HepG2 (cell line): Measurements from ENCODE around the gene TP73. TPM values are rescaled to one million over a fixed set of nuclear protein-coding genes. Genes with fewer than 3 reads are reported as not detected.

Source experiments
- ATAC-seq: fragments of 200-7000 bp; cut with Tn5 transposase; 3 replicates; pipeline ENCODE4 v1.9.1; 2020; ENCODE audit warnings: mild to moderate bottlenecking, moderate library complexity
- BruUV-seq: library from RNA; stranded (reverse); fragments of 400-500 nt; replicated peaks from 2 replicates; lab custom pipeline; 2021; lab: Mats Ljungman, UMichigan
- CTCF ChIA-PET: fragments of 300-600 bp; formaldehyde crosslinking; extraction: SDS; loops from one replicate; lab custom pipeline; 2021; ENCODE audit warnings: low total read pairs, inconsistent platforms, low intra/inter-chr PET ratio; lab: Yijun Ruan, JAX
- POLR2A ChIA-PET: fragments of 350-600 bp; sonication (Branson Sonifier 250); formaldehyde crosslinking; loops from one replicate; lab custom pipeline; 2020; ENCODE audit warnings: antibody characterized with exemption, inconsistent platforms; lab: Yijun Ruan, JAX
- DNase-seq: peaks from one replicate; pipeline ENCODE4 v3.0.0-alpha.2; 2015; ENCODE audit warnings: low spot score
- FAIRE-seq: peaks from 3 replicates; lab custom pipeline; 2011; peaks lifted over from hg19 to GRCh38; lab: Jason Lieb, UNC
- H2AFZ ChIP-seq: one replicate; pipeline ENCODE4 v1.6.1; 2011; ENCODE audit warnings: low read length, inconsistent platforms
- H3K27ac ChIP-seq: fragments of 300-600 bp; 3 replicates; pipeline ENCODE4 v1.8.0; 2011; ENCODE audit warnings: mixed run types, mild to moderate bottlenecking, mixed read lengths, low read length, inconsistent platforms; ENCODE audit not compliant: insufficient read depth; ENCODE audit errors: extremely low read length
- H3K27me3 ChIP-seq, 2 experiments: fragments of 200-600 bp in 1 of 2; 2 replicates in 1 of 2; 3 replicates in 1 of 2; pipeline versions ENCODE4 v1.6.0 to v1.8.0; 2011; ENCODE audit warnings: low read length in 2 of 2, mild to moderate bottlenecking in 2 of 2, moderate library complexity in 2 of 2, inconsistent platforms in 1 of 2; ENCODE audit not compliant: insufficient read depth in 2 of 2, control insufficient read depth in 1 of 2
- H3K36me3 ChIP-seq, 2 experiments: fragments of 200-600 bp in 1 of 2; replicated peaks in 1 of 2; 2 replicates in 1 of 2; 3 replicates in 1 of 2; pipeline versions ENCODE4 v1.5.1 to v1.8.0; 2011; ENCODE audit warnings: low read length in 2 of 2, inconsistent platforms in 1 of 2; ENCODE audit not compliant: insufficient read depth in 2 of 2, control insufficient read depth in 1 of 2
- H3K4me1 ChIP-seq: 2 replicates; pipeline ENCODE4 v1.5.1; 2012; ENCODE audit warnings: low read length, inconsistent platforms; ENCODE audit not compliant: insufficient read depth
- H3K4me2 ChIP-seq: 2 replicates; pipeline ENCODE4 v1.6.0; 2011; ENCODE audit warnings: low read depth, low read length, inconsistent platforms
- H3K4me3 ChIP-seq, 3 experiments: fragments of 200-600 bp in 1 of 3; sonication (generic), shearing (Covaris generic) in 1 of 3; replicated peaks in 1 of 3; 2 replicates each; pipeline ENCODE4 v1.5.1; 2011 to 2016; ENCODE audit warnings: low read length in 3 of 3, inconsistent platforms in 2 of 3, low read depth in 2 of 3, mild to moderate bottlenecking in 2 of 3, control low read depth in 1 of 3, mixed read lengths in 1 of 3; ENCODE audit not compliant: insufficient read depth in 1 of 3
- H3K79me2 ChIP-seq: one replicate; pipeline ENCODE4 v1.6.1; 2011; ENCODE audit warnings: low read length, inconsistent platforms; ENCODE audit not compliant: insufficient read depth
- H3K9ac ChIP-seq: 2 replicates; pipeline ENCODE4 v1.6.0; 2011; ENCODE audit warnings: mild to moderate bottlenecking, low read depth, low read length, inconsistent platforms; ENCODE audit not compliant: insufficient read depth
- H3K9me3 ChIP-seq: 2 replicates; pipeline ENCODE4 v1.5.1; 2012; ENCODE audit warnings: mild to moderate bottlenecking, low read length
- H4K20me1 ChIP-seq: 2 replicates; pipeline ENCODE4 v1.6.0; 2011; ENCODE audit warnings: inconsistent platforms, mild to moderate bottlenecking, low read length, moderate library complexity; ENCODE audit not compliant: insufficient read depth
- CHD2 ChIP-seq: IDR thresholded peaks from 2 replicates; pipeline ENCODE4 v1.6.1; 2011; ENCODE audit warnings: low read depth, low read length, improper control_type of control experiment
- EED ChIP-seq: sonication (generic); formaldehyde crosslinking; IDR thresholded peaks from 2 replicates; pipeline ENCODE4 v1.5.0; 2020; ENCODE audit warnings: mild to moderate bottlenecking, missing genetic modification reagents
- GTF3A ChIP-seq: sonication (generic); formaldehyde crosslinking; conservative IDR thresholded peaks from 2 replicates; pipeline ENCODE4 v1.4.0; 2020; ENCODE audit warnings: mild to moderate bottlenecking, missing genetic modification reagents
- NFIB ChIP-seq: sonication (generic); formaldehyde crosslinking; IDR thresholded peaks from 2 replicates; pipeline ENCODE4 v1.9.0; 2021; ENCODE audit warnings: missing genetic modification reagents, mild to moderate bottlenecking, borderline replicate concordance
- NFYB ChIP-seq: sonication (generic); formaldehyde crosslinking; IDR thresholded peaks from 2 replicates; pipeline ENCODE4 v1.4.0; 2020; ENCODE audit warnings: missing genetic modification reagents
- ZFP36L2 ChIP-seq: sonication (generic); formaldehyde crosslinking; IDR thresholded peaks from 2 replicates; pipeline ENCODE4 v1.4.0; 2020; ENCODE audit warnings: missing genetic modification reagents
- ZFP37 ChIP-seq: sonication (generic); formaldehyde crosslinking; IDR thresholded peaks from 2 replicates; pipeline ENCODE4 v1.4.0; 2020; ENCODE audit warnings: missing genetic modification reagents, borderline replicate concordance
- ZNF775 ChIP-seq: sonication (generic); formaldehyde crosslinking; IDR thresholded peaks from 2 replicates; pipeline ENCODE4 v1.4.0; 2020; ENCODE audit warnings: missing genetic modification reagents, mild to moderate bottlenecking, moderate library complexity, borderline replicate concordance
- WGBS: methylation state at CpG from one replicate; pipeline ENCODE4 v1.1.6; 2017; ENCODE audit warnings: low lambda C conversion rate; 5-methylcytosine and 5-hydroxymethylcytosine counted together
- in situ Hi-C: cut with HindIII; loops from 2 replicates; pipeline ENCODE4 v1.10.0; 2017; ENCODE audit warnings: low pct_unique_long_range_greater_than_20kb; ENCODE audit not compliant: extremely low pct_ligation_motif_present
- intact Hi-C: fragments of 100-400 bp; cut with micrococcal nuclease; formaldehyde crosslinking; loops from one replicate; pipeline ENCODE4 v1.10.0; 2022; ENCODE audit not compliant: unreplicated experiment
- polyA plus RNA-seq, 8 experiments: library from polyadenylated mRNA; depleted of rRNA in 3 of 8; stranded (reverse) in 7 of 8; unstranded in 1 of 8; fragments of >200 nt; fragmentation: Illumina TruSeq in 4 of 8; extraction: Trizol in 4 of 8; gene quantifications; 2 replicates each; pipeline versions ENCODE4 v1.2.1 to v1.2.3, GENCODE V29; 2011 to 2016; ENCODE audit warnings: low read depth in 4 of 8, missing spikeins in 1 of 8, mixed read lengths in 1 of 8; ENCODE audit not compliant: insufficient read depth in 1 of 8
- total RNA-seq, 5 experiments: library from RNA; depleted of rRNA; stranded (reverse); fragments of >200 nt; fragmentation: Illumina TruSeq; extraction: Trizol; gene quantifications; 2 replicates each; pipeline ENCODE4 v1.2.3, GENCODE V29; 2016; ENCODE audit warnings: low read depth in 1 of 5
- TF ChIP-seq, protein P1 (sequence below): sonication (generic); formaldehyde crosslinking; IDR thresholded peaks from 2 replicates; pipeline ENCODE4 v1.8.1; 2023; ENCODE audit warnings: mild to moderate bottlenecking, moderate library complexity, missing genetic modification reagents

TP73 gene
- total and polyA plus RNA-seq, 2 of the 13 experiments (the other 11 are each of a cell fraction or from before 2014, with no cell fraction given): 0.49 to 1.1 TPM

DNA sequence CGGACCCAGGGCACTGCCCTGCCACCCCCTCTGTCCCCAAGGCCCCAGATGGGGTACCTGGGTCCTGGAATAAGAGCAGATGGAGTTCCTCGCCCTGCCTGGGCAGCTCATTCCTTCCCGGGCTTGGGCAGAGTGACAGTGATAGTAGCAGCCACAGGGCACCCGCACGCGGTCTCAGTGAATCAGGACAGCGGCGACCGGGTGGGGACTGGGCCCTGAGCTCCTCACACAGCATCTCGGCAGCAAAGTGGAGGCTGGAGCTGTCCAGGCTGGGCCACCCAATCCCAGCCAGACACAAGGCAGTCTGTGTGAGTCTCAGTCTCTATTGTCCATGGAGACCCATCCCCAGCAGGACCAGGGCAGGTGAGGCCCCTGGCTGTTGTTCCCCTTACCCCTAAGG is 62.5 kb downstream of the TP73 start:
- CTCF ChIA-PET: no interaction called here
- Histone ChIP-seq H4K20me1 (peaks cover 7% of the 10 kb centered on the region; the same call in 1 of the 2 replicates), H3K27me3 (peaks cover 1 to 16% of the 10 kb centered on the region in 2 experiments; a peak in 4 of 5 replicates), H3K4me2 (no peak overlapping the region), H3K4me1 (peaks cover 11% of the 10 kb centered on the region), H3K9me3 (no peaks in the 10 kb centered on the region), H3K36me3 (no peaks in the 10 kb centered on the region), H3K79me2 (no peaks in the 10 kb centered on the region), H2AFZ (no peak overlapping the region), H3K27ac (no peak overlapping the region), H3K9ac (no peak overlapping the region), H3K4me3 (no peak overlapping the region)
- TF ChIP-seq, protein P1, sequence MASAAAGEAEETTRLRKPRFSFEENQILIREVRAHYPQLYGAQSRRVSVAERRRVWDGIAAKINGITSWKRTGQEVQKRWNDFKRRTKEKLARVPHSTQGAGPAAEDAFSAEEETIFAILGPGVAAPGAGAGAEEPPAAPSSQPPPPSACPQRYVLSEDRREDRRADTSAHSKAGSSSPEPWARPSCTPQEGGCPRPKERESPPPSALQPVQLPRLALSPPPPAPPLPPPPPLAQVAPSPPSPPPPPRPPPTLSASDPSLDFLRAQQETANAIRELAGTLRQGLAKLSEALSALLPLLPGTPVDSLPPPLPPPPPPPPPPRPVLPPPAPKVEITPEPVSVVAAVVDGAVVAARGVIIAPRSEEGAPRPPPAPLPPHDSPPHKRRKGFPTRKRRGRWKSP (CRISPR knock-in tag): no peak
- no peak for TF ChIP-seq ZNF775
- TF ChIP-seq ZFP36L2: no peak
- TF ChIP-seq EED: no peak
- no peak for TF ChIP-seq NFYB (CRISPR knock-in tag)
- no peak for TF ChIP-seq NFIB (CRISPR knock-in tag)
- no peak for TF ChIP-seq CHD2
- no peak for TF ChIP-seq ZFP37 (CRISPR knock-in tag)
- TF ChIP-seq GTF3A (CRISPR knock-in tag): no peak
- BruUV-seq: no TSS peak
- DNase-seq (no peak), ATAC-seq (no peak), FAIRE-seq (no peak)
- in situ Hi-C loops: no loop called here
- WGBS: no CpG with 5 or more reads among the region's 10 CpGs
- POLR2A ChIA-PET: interaction anchor here (1.6 kb wide), 1 partner anchor 10 kb away, joined by 3 read pairs; no protein-coding TSS in a partner anchor
- intact Hi-C loops: no loop called here
